K562 (cell line): Measurements from ENCODE around the gene IRF2BP2. TPM values are rescaled to one million over a fixed set of nuclear protein-coding genes. Genes with fewer than 3 reads are reported as not detected.

Experiments used
- BCOR ChIP-seq: fragments of 450-650 bp; IDR thresholded peaks from 2 replicates; pipeline ENCODE4 v1.6.1; 2016
- CAMTA2 ChIP-seq: fragments of 250-450 bp; sonication (Bioruptor Pico); conservative IDR thresholded peaks from 2 replicates; pipeline ENCODE4 v1.5.1; 2022
- CREB5 ChIP-seq: fragments of 250-450 bp; sonication (Bioruptor Pico); IDR thresholded peaks from 2 replicates; pipeline ENCODE4 v1.5.0; 2020; ENCODE audit warnings: mild to moderate bottlenecking
- HDAC3 ChIP-seq: fragments of 450-650 bp; IDR thresholded peaks from 2 replicates; pipeline ENCODE4 v1.6.1; 2018; ENCODE audit warnings: borderline replicate concordance, mild to moderate bottlenecking, moderate library complexity; ENCODE audit not compliant: partially characterized antibody
- MAFF ChIP-seq: IDR thresholded peaks from 2 replicates; pipeline ENCODE4 v1.6.1; 2012; ENCODE audit warnings: low read length, improper control_type of control experiment
- POLR2B ChIP-seq: fragments of 450-650 bp; IDR thresholded peaks from 2 replicates; pipeline ENCODE4 v1.6.1; 2018; ENCODE audit warnings: low read depth; ENCODE audit not compliant: partially characterized antibody
- RAD21 ChIP-seq, 2 experiments: fragments of 250-450 bp in 1 of 2; fragments of 450-650 bp in 1 of 2; sonication (Bioruptor Pico) in 1 of 2; formaldehyde crosslinking in 1 of 2; IDR thresholded peaks in 1 of 2; conservative IDR thresholded peaks in 1 of 2; 2 replicates each; pipeline versions ENCODE4 v1.4.0 to v1.8.0; 2020 to 2022; ENCODE audit warnings: mild to moderate bottlenecking in 2 of 2, moderate library complexity in 1 of 2
- RREB1 ChIP-seq: fragments of 250-450 bp; sonication (Bioruptor Pico); IDR thresholded peaks from 2 replicates; pipeline ENCODE4 v1.4.0; 2020
- SAFB2 ChIP-seq: fragments of 200-400 bp; formaldehyde crosslinking; IDR thresholded peaks from 2 replicates; pipeline ENCODE4 v1.6.1; 2018; ENCODE audit warnings: borderline replicate concordance, low read length, low read depth, moderate library complexity; ENCODE audit not compliant: severe bottlenecking
- polyA plus RNA-seq, 8 experiments: library from polyadenylated mRNA; depleted of rRNA in 4 of 8; stranded (reverse) in 5 of 8; unstranded in 3 of 8; fragments of >200 nt; fragmentation: Nextera tagmentation in 2 of 8; fragmentation: Illumina TruSeq in 1 of 8; extraction: Ambion mirVana in 2 of 8; extraction: Trizol in 1 of 8; gene quantifications; 2 replicates each; pipeline versions ENCODE4 v1.2.1 to v1.2.3, GENCODE V29; 2011 to 2014; ENCODE audit warnings: inconsistent platforms in 1 of 8, missing spikeins in 1 of 8
- total RNA-seq, 7 experiments: library from RNA; depleted of rRNA in 6 of 7; stranded (reverse); fragments of >200 nt in 6 of 7; fragmentation: Illumina TruSeq in 2 of 7; extraction: Trizol in 2 of 7; gene quantifications; 2 replicates each; pipeline versions ENCODE4 v1.2.1 to v1.2.3, GENCODE V29; 2011 to 2021; ENCODE audit warnings: low replicate concordance in 1 of 7
- TF ChIP-seq, protein P1 (sequence below), 2 experiments: fragments of 450-650 bp; formaldehyde crosslinking in 1 of 2; IDR thresholded peaks; 2 replicates each; pipeline versions ENCODE4 v1.4.0 to v1.6.1; 2014 to 2020; ENCODE audit warnings: mild to moderate bottlenecking in 2 of 2, borderline replicate concordance in 1 of 2, low read depth in 1 of 2

IRF2BP2 gene
- total and polyA plus RNA-seq, 9 of the 15 experiments (the other 6 are each of a cell fraction or from before 2014, with no cell fraction given) = 7.7 to 68.6 (median 22.1) TPM

DNA sequence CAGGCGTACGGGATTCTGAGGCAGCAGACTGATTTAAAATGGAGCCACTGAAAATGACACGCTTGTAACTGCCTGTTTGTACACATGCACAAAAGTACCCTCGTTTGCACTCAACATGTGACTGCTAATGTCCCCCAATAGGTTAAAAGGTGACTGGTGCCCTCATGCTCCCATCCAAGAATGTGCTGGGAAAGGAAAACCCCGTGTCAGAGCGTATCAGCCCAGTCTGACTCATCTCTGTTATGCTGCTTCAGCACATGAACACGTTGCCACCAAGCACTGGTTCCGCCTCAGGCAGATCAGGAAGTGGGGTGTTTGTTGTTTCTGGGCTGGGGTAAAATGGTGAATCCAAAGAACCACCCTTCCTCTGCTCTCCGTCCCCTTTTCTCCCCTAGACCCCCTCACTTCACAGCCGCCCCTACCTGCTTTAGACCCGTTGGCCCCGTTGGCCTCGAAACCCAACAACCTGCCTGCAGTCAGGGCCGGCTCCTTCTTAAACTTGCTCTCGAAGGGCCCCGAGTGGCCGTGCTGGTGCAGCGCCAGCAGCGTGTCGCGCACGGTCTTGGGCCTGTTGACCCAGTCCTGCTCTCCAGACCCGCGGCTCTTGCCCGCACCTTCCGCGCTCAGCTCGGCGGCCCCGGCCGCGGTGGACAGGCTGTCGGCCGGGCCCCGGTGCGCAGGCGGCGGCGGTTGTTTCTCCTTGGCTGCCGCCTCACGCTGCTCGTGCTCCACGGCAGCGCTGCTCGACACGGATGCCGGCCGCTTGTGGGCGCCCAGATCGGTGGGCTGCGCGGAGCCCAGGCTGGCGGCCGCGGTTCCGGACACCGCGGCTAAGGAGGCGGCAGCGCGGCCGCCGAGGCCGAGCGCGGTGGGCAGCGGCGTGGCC, 1.7 kb downstream of the IRF2BP2 start (continued):
- TF ChIP-seq RREB1 (CRISPR knock-in tag) (0 out of 2 replicates have a peak, but pooled peaks have one; percentile 13), BCOR (peak; percentile 63), CAMTA2 (no peak), HDAC3 (peak; percentile 62), CREB5 (peak; percentile 39; the same call in 1 of the 2 replicates), MAFF (peak; percentile 89), SAFB2 (no peak), RAD21 (CRISPR knock-in tag; conservative IDR thresholded peaks at IDR 0.05 in 1 of 2, IDR thresholded peaks at IDR 0.05 in 1 of 2) (peak; percentile 21 to 27; a peak in 3 of 4 replicates), POLR2B (peak; percentile 64)
- TF ChIP-seq, protein P1, sequence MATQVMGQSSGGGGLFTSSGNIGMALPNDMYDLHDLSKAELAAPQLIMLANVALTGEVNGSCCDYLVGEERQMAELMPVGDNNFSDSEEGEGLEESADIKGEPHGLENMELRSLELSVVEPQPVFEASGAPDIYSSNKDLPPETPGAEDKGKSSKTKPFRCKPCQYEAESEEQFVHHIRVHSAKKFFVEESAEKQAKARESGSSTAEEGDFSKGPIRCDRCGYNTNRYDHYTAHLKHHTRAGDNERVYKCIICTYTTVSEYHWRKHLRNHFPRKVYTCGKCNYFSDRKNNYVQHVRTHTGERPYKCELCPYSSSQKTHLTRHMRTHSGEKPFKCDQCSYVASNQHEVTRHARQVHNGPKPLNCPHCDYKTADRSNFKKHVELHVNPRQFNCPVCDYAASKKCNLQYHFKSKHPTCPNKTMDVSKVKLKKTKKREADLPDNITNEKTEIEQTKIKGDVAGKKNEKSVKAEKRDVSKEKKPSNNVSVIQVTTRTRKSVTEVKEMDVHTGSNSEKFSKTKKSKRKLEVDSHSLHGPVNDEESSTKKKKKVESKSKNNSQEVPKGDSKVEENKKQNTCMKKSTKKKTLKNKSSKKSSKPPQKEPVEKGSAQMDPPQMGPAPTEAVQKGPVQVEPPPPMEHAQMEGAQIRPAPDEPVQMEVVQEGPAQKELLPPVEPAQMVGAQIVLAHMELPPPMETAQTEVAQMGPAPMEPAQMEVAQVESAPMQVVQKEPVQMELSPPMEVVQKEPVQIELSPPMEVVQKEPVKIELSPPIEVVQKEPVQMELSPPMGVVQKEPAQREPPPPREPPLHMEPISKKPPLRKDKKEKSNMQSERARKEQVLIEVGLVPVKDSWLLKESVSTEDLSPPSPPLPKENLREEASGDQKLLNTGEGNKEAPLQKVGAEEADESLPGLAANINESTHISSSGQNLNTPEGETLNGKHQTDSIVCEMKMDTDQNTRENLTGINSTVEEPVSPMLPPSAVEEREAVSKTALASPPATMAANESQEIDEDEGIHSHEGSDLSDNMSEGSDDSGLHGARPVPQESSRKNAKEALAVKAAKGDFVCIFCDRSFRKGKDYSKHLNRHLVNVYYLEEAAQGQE (IDR thresholded peaks at IDR 0.05; ENCODE audit: borderline replicate concordance) = peak; percentile 11
- TF ChIP-seq, protein P1 (CRISPR knock-in tag; IDR thresholded peaks at IDR 0.05; ENCODE audit: low read depth) = 0 out of 2 replicates have a peak, but pooled peaks have one; percentile 8
